CD1c-positive myeloid dendritic cell (primary cell): ENCODE measurements around the gene METRN.

ENCODE experiments used
- DNase-seq: peaks from one replicate; pipeline ENCODE4 v3.0.0-alpha.2; 2016; ENCODE audit errors: extremely low spot score

METRN gene

DNA sequence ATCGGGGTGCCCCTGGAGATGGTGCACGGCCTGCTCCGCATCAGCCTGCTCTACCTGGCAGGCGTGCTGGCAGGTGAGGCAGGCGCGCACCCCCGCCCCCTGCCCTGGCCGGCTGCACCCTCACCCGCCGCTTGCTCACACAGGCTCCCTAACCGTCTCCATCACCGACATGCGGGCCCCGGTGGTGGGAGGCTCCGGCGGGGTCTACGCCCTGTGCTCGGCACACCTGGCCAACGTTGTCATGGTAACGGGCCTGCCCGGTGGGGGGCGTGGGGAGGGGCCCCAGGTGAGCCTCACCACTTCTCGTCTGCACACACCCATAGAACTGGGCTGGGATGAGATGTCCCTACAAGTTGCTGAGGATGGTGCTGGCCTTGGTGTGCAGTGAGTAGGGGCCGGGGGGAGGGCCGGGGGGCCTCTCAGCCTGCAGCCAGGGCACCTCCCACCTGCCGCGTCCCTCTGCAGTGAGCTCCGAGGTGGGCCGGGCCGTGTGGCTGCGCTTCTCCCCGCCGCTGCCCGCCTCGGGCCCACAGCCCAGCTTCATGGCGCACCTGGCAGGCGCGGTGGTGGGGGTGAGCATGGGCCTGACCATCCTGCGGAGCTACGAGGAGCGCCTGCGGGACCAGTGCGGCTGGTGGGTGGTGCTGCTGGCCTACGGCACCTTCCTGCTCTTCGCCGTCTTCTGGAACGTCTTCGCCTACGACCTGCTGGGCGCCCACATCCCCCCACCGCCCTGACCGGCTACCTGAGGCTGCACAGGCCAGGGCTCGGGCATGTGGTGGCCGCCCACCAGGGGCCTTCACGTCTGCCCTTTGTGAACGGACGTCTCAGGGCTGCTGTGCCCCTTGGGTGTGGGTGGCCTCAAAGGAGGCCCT is 37.4 kb upstream of the METRN start:
- DNase-seq = no peak

DNA sequence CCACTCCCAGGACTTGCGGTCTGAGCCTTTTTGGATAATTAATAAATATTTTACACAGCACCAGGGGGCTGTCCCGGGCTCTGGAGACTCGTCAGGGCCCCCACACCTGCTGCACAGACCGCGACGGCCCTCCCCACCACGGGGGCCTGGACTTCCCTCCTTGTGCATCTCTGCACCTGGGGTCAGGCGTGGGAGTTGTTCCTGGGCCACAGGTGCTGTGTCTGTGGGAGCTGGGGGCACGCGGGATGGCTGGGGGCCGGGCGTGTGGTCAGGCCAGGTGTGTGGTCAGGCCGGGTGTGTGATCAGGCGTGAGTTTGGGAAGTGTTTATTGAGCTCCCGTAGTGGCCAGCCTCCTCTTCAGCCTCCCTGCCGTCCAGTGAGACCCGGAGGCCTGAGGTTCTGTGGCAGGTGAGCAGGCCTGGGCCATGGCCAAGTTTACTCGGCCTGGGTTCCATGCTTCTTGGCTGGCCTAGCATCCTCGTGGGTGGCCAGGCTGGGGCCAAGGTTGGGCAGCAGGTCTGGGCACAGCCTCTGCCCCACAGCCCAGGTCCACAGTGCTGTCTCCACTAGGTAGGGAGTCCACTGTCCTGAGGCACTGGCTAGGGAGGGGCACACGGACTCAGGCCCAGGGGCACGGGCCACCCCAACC is 36.6 kb upstream of the METRN start:
- no peak for DNase-seq

- peak; percentile 57 for DNase-seq
Measured at GRCh38 chr16:678858-679813, 35.8 kb upstream of the METRN start.

DNA sequence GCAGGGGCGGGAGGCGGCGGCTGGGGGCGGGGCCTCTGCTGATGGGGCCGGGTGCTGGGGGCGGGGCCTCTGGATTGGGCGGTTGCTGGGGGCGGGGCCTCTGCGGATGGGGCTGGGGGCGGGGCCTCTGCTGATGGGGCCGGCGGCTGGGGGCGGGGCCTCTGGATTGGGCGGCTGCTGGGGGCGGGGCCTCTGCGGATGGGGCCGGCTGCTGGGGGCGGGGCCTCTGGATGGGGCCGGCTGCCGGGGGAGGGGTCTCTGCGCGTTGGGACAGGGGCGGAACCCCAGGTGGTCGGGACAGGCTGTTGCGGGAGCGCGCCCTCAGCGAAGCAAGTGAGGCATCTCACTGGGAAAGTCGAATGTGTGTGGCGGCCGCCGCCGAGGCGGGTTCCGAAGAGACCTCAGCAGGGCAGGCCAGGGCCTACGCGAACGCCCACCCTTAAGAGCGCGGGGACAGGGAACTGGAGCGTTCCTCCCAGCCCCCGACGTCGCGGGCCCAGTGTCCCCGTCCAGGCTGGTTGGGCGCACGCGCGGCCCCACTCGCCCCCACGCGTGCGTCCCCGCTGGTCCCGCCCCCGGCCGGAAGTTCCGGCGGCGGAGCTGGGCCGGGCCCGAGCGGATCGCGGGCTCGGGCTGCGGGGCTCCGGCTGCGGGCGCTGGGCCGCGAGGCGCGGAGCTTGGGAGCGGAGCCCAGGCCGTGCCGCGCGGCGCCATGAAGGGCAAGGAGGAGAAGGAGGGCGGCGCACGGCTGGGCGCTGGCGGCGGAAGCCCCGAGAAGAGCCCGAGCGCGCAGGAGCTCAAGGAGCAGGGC is 34.9 kb upstream of the METRN start, which contains the start of gene STUB1:
Gene STUB1 (plus strand): TSS at position 597 of the 811 bp plus-strand sequence. CDS start 116 bp downstream, at position 713.
- DNase-seq = peak; percentile 95

DNA sequence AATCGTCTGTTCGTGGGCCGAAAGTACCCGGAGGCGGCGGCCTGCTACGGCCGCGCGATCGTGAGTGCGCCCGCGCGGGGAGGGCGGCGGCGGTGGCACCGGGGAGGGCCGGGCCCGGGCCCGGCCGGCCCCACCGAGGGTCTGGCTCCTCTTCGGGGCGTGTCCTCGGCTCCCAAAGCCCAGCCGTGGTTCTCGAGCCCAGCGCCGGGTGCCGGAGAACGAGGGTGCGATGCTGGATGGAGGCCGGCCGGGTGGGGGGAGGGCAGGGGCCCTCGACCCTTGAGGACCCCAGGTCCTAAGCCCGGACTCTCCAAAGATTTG is 34.3 kb upstream of the METRN start:
- no peak for DNase-seq

DNA sequence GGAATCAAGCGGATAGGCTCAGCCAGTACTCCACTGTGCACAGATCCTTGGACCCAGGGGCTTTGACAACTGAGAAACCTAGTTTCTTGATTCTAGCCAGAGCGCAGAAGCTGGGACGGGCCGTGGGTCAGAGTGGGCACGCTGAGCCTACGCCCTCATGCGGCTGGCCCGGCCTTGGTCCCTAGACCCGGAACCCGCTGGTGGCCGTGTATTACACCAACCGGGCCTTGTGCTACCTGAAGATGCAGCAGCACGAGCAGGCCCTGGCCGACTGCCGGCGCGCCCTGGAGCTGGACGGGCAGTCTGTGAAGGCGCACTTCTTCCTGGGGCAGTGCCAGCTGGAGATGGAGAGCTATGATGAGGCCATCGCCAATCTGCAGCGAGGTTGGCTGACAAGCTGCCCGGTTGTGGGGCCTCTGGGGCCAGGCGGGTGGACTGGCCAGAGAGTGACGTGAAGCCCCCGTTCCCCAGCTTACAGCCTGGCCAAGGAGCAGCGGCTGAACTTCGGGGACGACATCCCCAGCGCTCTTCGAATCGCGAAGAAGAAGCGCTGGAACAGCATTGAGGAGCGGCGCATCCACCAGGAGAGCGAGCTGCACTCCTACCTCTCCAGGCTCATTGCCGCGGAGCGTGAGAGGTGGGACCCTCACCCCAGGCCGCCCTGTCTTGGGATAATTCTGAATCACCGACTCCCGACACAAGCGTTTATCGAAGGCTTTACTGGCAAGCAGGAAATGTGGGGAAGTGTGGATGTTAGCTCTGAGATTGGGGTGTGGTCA is 33.8 kb upstream of the METRN start:
- DNase-seq = peak; percentile 45

- no peak for DNase-seq
Measured at GRCh38 chr16:681746-682427, 33.0 kb upstream of the METRN start.

DNA sequence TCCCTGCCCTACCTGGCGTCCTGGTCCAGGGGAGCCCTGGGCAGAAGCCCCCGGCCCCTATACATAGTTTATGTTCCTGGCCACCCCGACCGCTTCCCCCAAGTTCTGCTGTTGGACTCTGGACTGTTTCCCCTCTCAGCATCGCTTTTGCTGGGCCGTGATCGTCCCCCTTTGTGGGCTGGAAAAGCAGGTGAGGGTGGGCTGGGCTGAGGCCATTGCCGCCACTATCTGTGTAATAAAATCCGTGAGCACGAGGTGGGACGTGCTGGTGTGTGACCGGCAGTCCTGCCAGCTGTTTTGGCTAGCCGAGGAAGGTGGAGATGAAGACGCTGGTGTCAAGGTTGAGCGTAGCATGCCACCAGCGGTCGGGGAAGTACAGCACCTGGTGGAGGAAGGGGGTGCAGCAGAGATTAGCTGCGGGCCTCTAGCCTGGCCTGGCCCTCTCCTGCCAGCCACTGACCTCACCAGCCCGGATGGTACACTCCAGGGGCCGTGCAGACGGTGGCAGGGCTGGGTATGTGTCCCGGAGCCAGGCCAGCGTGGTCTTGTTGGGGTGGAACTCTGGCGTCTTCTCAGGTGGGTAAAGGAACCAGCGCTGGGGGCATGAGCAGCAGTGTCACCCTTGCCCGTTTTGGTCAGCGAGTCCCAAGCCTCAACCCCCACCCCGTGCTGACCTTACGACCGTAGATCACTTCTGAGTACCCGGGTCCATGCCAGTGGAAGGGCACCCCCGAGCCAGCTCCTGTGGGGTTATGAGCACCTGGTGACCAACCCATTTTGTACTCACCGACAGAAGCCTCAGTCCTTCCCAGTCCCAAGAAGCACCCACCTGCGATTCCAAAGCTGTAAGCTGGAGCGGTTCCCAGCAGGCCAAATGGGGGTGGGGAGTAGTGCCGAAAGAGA is 32.2 kb upstream of the METRN start:
- DNase-seq = no peak

DNA sequence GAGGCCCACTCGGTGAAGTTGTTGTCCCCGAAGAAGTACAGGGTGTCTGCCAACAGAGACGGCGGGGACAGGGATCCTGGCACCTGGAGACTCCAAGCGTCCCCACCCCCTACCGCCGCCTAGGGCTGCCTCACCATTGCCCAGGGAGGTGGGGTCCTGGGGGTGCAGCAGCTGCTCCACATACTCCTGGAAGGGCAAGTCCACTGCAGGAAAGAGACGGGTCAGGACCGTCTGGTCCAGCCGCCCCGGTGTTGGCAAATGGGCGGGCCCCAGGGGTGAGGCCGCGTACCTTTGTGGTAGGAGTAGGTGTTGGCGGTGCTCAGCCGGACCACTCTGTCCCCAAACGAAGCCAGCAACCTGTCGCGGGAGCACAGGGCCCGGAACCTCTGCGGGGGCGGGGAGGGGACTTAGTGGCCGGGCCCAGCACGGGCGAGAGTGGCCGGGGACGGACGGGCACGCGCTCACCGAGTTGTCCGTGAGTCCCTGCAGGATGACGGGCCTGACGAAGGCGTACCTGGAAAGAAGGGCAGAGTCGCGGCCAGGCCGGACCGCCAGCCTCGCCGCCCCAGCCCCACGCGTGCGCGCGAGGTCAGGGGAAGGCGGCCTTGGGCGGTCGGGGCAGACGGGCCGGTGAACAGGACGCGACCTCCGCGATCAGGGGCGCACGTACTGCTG is 31.4 kb upstream of the METRN start:
- no peak for DNase-seq

- DNase-seq = peak; percentile 98
Measured at GRCh38 chr16:684071-684794, 30.7 kb upstream of the METRN start, which contains the start of gene JMJD8. JMJD8 (minus strand) TSS chr16:684334; CDS start chr16:684319, 15 bp downstream.

GRCh38 chr16:684961-685696 is 29.8 kb upstream of the METRN start:
- DNase-seq = no peak

DNA sequence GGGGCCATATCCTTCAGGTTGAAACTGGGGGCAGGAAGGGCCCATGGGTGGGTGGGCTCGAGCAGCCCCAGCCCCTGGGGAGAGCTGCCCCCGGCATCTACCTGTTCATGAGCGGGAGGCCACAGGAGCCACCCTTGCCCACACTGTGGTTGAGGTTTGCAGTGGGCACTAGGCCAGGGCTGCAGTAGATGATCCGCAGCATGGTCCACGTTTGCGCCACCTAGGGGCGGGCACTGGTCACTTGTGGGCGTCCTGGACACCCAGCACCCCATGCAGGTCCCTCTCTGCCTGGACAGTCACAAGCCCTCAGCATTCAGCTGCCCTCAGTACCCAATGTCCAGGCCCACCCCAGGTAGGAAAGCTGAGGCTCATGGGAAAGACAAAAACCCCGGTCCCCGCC is 29.0 kb upstream of the METRN start:
- DNase-seq = peak; percentile 32

DNA sequence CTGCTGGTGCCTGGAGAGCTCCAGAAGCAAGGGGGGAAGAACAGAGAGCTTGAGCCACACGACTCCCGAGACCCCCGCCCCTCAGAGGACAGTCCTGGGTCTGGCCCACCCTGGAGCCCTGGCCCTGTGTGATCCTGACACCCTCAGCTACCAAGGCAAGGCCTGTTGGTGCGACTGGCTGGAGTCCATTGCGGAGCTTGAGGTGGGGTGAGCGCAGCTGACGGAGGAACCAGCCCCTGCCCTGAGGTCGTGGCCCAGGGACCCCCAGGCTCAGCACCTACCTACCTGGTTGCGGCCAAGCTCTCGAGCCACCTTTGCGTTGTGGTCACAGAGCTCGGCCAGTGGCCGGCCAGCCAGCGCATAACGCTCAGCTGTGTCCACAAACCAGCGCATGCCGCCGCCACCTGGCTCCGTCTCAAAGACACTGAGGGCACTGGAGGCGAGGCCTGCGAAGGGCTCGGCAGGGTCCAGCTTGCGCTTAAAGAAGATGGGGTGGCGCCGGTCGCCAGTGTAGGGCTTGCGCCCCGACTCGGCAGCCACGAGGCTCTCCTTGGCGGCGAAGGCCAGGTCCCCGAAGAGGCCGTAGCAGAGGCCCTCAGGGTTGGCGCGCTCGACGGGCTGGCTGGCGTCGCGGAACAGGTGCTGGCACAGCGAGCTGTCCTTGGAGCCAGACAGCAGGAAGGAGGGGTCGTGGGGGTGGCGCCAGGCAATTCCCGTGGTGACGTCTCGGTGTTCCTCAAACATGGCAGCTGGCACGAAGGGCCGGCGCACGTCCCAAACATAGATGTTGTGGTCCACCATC is 28.3 kb upstream of the METRN start:
- DNase-seq = no peak

GRCh38 chr16:687499-687898 is 27.4 kb upstream of the METRN start:
- DNase-seq = no peak

DNA sequence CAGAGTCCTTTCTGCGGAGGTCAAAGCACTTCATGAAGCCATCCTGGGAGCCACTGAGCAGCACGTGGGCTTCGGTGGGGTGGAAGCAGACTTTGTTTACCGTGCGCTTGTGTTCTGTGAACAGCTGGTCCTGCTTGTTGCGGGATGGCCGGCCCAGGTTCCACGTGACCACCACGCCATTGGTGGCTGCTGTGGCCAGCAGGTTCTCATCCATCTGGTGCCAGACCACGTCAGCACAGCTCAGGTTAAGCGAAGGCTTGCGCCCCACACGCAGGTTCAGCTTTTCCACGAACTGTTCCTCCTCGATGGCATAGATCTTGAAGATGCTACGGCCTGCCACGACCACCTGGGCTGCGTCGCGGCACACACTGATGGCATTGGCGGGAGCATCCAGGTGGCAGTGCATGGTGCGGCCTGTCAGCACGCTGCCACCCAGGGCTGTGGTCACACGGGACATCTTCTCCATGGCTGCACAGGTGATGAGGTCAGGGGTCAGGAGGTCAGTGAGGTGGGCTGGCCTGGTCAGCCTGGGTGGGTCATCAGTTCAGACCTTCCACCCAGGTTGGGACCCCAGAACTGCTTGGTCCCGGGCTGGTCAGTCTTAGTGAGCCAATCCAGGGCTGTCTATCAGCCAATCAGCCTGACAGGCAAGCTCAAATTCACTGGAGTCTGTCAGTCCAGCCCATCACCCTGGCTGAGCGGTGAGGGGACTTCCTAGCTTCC is 25.6 kb upstream of the METRN start:
- no peak for DNase-seq
